Activated CD4-positive, alpha-beta memory T cell treated with anti-CD3 and anti-CD28 coated beads for 36 hours (primary cell): ENCODE data around the gene USP17L17. TPM values are rescaled to one million over a fixed set of nuclear protein-coding genes. Genes with fewer than 3 reads are reported as not detected.
A peak's percentile ranks its signal among the peaks of the same experiment; 100 is the strongest.
"Not testable (repeated sequence)": the region's sequence is repeated elsewhere in the genome, so short reads cannot be mapped to it uniquely, and the experiment has no call there.

ENCODE experiments used
- CTCF ChIA-PET: fragments of 350-600 bp; sonication (Branson Sonifier 250); formaldehyde crosslinking; loops from one replicate; lab custom pipeline; 2021; ENCODE audit warnings: antibody characterized with exemption, inconsistent platforms; lab: Charles Lee
- POLR2A ChIA-PET: fragments of 350-600 bp; sonication (Branson Sonifier 250); formaldehyde crosslinking; loops from one replicate; lab custom pipeline; 2021; ENCODE audit warnings: antibody characterized with exemption; lab: Charles Lee
- DNase-seq: peaks from one replicate; pipeline ENCODE4 v3.0.0-alpha.2; 2020
- H3K27ac Mint-ChIP-seq: one replicate; pipeline ENCODE4 v1.8.0; 2021; ENCODE audit warnings: mixed read lengths
- H3K27me3 Mint-ChIP-seq: one replicate; pipeline ENCODE4 v1.8.0; 2021; ENCODE audit warnings: mixed read lengths
- H3K36me3 Mint-ChIP-seq: one replicate; pipeline ENCODE4 v1.8.0; 2021; ENCODE audit warnings: mixed read lengths
- H3K4me1 Mint-ChIP-seq: one replicate; pipeline ENCODE4 v1.8.0; 2021; ENCODE audit warnings: low read depth, mixed read lengths
- H3K4me3 Mint-ChIP-seq: one replicate; pipeline ENCODE4 v1.8.0; 2021; ENCODE audit warnings: mild to moderate bottlenecking, mixed read lengths
- H3K9me3 Mint-ChIP-seq: one replicate; pipeline ENCODE4 v1.8.0; 2021; ENCODE audit warnings: mixed read lengths
- intact Hi-C: fragments of 100-400 bp; cut with micrococcal nuclease; formaldehyde crosslinking; loops from one replicate; pipeline ENCODE4 v1.15.1; 2023
- total RNA-seq, 2 experiments: library from RNA; stranded (reverse); gene quantifications; one replicate each; pipeline ENCODE4 v1.2.3, GENCODE V29; 2021

USP17L17 gene
- total RNA-seq, 2 experiments from 2014 or later: not detected

- intact Hi-C loops, H3K27ac Mint-ChIP-seq, DNase-seq, H3K4me1 Mint-ChIP-seq, CTCF ChIA-PET, H3K9me3 Mint-ChIP-seq, POLR2A ChIA-PET, H3K27me3 Mint-ChIP-seq, H3K4me3 Mint-ChIP-seq, H3K36me3 Mint-ChIP-seq: not testable (repeated sequence)
Observed at GRCh38 chr4:9262572-9262971, 18.9 kb downstream of the USP17L17 start, which contains the start of gene USP17L21. Gene USP17L21 (plus strand): TSS chr4:9262872. CDS start chr4:9262872, 0 bp downstream.

DNA sequence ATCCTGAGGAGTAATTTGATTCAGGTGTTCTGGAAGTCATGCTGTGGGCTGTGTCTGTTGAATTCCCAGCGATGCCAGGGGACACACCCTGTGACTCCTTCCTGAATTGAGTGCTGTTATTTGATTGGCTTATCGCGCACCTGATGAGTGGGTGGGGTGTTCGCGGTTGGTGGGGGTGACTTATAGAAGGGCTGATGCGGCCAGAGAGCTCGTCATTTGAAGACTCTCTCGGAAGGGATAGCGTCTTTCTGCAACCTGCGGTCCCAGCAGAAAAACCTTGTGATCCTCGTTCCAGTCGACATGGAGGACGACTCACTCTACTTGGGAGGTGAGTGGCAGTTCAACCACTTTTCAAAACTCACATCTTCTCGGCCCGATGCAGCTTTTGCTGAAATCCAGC lies 23.6 kb downstream of the USP17L17 start, which contains the start of gene USP17L22:
USP17L22 (plus strand) TSS at position 301 of the 400 bp plus-strand sequence; CDS start at position 301, 0 bp downstream.
- H3K27ac Mint-ChIP-seq: not testable (repeated sequence)

GRCh38 chr4:9271719-9272118 lies 28.0 kb downstream of the USP17L17 start:
- intact Hi-C loops, H3K36me3 Mint-ChIP-seq, H3K27me3 Mint-ChIP-seq, H3K9me3 Mint-ChIP-seq, H3K4me1 Mint-ChIP-seq, CTCF ChIA-PET, H3K4me3 Mint-ChIP-seq, H3K27ac Mint-ChIP-seq, POLR2A ChIA-PET: not testable (repeated sequence)
- DNase-seq: peak; percentile 11

More for the DNA sequence above, 23.6 kb downstream of the USP17L17 start, which contains the start of gene USP17L22:
- H3K9me3 Mint-ChIP-seq, H3K4me1 Mint-ChIP-seq, POLR2A ChIA-PET, DNase-seq, CTCF ChIA-PET, H3K27me3 Mint-ChIP-seq, H3K4me3 Mint-ChIP-seq, H3K36me3 Mint-ChIP-seq, intact Hi-C loops: not testable (repeated sequence)

Other genes starting within 250 kb of the USP17L17 start
- gene FAM90A26, start 73.5 kb upstream of the USP17L17 start, total RNA-seq: not detected
- not detected for gene USP17L10, start 33.2 kb upstream of the USP17L17 start, total RNA-seq
- not detected for gene USP17L11, start 28.5 kb upstream of the USP17L17 start, total RNA-seq
- gene USP17L12, start 23.7 kb upstream of the USP17L17 start, total RNA-seq: not detected
- not detected for gene USP17L13, start 19.0 kb upstream of the USP17L17 start, total RNA-seq
- gene USP17L15, start 9.5 kb upstream of the USP17L17 start, total RNA-seq: not detected
- gene USP17L18, start 4.8 kb downstream of the USP17L17 start, total RNA-seq: not detected
- gene USP17L19, start 9.5 kb downstream of the USP17L17 start, total RNA-seq: not detected
- gene USP17L20, start 14.2 kb downstream of the USP17L17 start, total RNA-seq: not detected
- not detected for gene USP17L21, start 19.0 kb downstream of the USP17L17 start, total RNA-seq
- gene USP17L22, start 23.7 kb downstream of the USP17L17 start, total RNA-seq: not detected
- gene USP17L24, start 81.3 kb downstream of the USP17L17 start, total RNA-seq: not detected
- gene USP17L25, start 86.0 kb downstream of the USP17L17 start, total RNA-seq: not detected
- gene USP17L26, start 90.8 kb downstream of the USP17L17 start, total RNA-seq: not detected
- not detected for gene USP17L5, start 95.5 kb downstream of the USP17L17 start, total RNA-seq
- gene USP17L27, start 100.3 kb downstream of the USP17L17 start, total RNA-seq: not detected
- gene USP17L28, start 105.0 kb downstream of the USP17L17 start, total RNA-seq: not detected
- gene USP17L29, start 109.8 kb downstream of the USP17L17 start, total RNA-seq: not detected
- gene USP17L30, start 119.2 kb downstream of the USP17L17 start, total RNA-seq: not detected
- not detected for gene DEFB131A, start 200.5 kb downstream of the USP17L17 start, total RNA-seq